ENCODE measurements around the gene ATAD1.

The ATAD1 gene

DNA sequence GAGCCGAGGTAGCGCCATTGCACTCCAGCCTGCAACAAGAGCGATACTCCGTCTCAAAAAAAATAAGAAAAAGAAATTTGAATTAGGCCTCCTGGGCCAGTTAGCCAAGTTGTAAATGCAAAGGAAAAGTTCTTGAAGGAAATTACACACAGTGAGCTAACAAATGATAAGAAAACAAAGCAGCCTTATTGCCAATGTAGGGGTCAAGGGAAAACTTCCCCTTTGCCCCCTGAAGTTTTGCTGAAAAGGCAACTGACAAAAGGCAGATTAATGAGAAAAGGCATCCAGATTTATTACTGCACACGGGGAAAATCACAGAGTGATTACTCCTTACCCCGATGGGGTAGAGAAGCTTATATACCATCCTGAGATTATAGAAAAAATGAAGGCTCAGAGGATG lies 88.1 kb downstream of the ATAD1 start:
- TF ChIP-seq POU2F2 (IDR thresholded peaks at IDR 0.05; ENCODE audit: low read depth, low read length) (no peak), SPI1 (IDR thresholded peaks at IDR 0.05; ENCODE audit: low read depth, low read length) (no peak), TAF1 (IDR thresholded peaks at IDR 0.05; ENCODE audit: low read depth, low read length) (no peak), PAX5 (IDR thresholded peaks at IDR 0.05; ENCODE audit: insufficient read depth, low read length, severe bottlenecking) (no peak), POLR2AphosphoS5 (IDR thresholded peaks at IDR 0.05; ENCODE audit: low read depth, low read length) (no peak), POLR2A (IDR thresholded peaks at IDR 0.05; ENCODE audit: low read depth, low read length) (no peak)
- DNase-seq (ENCODE audit: insufficient read length, low spot score) (no peak), FAIRE-seq (no peak)

DNA sequence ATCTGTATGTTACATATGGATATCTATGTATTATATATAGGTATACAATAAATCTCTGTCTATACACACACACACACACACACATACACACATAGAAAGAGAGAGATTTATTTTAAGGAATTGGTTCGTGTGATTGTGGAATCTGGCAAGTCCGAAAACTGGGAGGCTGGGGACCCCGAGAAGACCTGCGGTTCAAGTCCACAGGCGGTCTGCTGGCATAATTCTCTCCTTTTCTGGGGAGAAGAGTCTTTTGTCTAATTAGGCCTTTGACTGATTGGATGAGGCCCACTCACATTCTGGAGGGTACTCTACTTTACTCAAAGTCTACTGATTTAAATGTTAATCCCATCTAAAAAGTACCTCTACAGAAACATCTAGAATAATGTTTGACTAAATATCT lies 93.2 kb downstream of the ATAD1 start:
- FAIRE-seq (no peak), DNase-seq (ENCODE audit: insufficient read length, low spot score) (no peak)
- TF ChIP-seq SPI1 (IDR thresholded peaks at IDR 0.05; ENCODE audit: low read depth, low read length) (no peak), POLR2A (IDR thresholded peaks at IDR 0.05; ENCODE audit: low read depth, low read length) (no peak), PAX5 (IDR thresholded peaks at IDR 0.05; ENCODE audit: insufficient read depth, low read length, severe bottlenecking) (no peak)

DNA sequence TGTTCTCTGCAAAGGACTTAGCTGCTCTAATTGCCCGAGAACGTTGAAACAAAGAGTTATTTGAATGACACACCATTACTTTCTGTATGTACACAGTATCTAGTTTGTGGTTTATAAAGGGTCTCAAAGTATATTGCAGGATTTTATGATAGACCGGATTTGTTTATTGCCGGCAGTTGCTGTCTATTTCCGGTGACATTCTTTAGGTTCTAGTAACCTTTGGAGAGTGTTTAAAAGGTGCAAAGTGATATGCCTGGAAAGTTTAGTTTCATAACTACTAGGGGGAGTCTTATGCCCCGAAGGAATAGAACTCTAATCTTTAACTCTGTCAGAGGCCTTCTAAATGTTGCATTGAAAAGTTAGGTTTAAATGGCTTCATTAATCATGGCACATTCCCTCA lies 94.5 kb downstream of the ATAD1 start:
- FAIRE-seq (peak; percentile 13), DNase-seq (ENCODE audit: insufficient read length, low spot score) (no peak)
- TF ChIP-seq POLR2A (IDR thresholded peaks at IDR 0.05; ENCODE audit: low read depth, low read length) (no peak), PAX5 (IDR thresholded peaks at IDR 0.05; ENCODE audit: insufficient read depth, low read length, severe bottlenecking) (no peak), POU2F2 (IDR thresholded peaks at IDR 0.05; ENCODE audit: low read depth, low read length) (no peak), TAF1 (IDR thresholded peaks at IDR 0.05; ENCODE audit: low read depth, low read length) (no peak)

DNA sequence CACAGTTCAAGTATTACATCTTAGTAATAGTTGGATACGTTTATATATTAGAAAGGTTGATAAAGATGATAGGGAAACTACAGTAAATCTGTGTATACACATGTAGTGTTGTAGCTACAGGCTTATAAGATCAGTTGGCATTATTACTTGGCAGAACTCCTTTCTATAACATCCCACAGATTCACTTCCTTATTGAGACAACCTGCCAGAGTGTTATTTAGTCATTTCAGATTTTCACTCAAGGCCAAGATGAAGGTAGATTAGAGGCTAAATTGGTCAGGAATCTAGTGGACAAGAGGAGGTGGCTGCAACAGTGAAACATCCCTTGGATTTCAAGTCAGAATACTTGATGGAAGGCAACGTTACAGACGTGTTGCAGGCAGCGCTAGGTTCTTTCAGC lies 95.3 kb downstream of the ATAD1 start:
- DNase-seq (ENCODE audit: insufficient read length, low spot score) (no peak), FAIRE-seq (no peak)
- TF ChIP-seq PAX5 (IDR thresholded peaks at IDR 0.05; ENCODE audit: insufficient read depth, low read length, severe bottlenecking) (no peak), POU2F2 (IDR thresholded peaks at IDR 0.05; ENCODE audit: low read depth, low read length) (no peak), SPI1 (IDR thresholded peaks at IDR 0.05; ENCODE audit: low read depth, low read length) (peak; percentile 69)

DNA sequence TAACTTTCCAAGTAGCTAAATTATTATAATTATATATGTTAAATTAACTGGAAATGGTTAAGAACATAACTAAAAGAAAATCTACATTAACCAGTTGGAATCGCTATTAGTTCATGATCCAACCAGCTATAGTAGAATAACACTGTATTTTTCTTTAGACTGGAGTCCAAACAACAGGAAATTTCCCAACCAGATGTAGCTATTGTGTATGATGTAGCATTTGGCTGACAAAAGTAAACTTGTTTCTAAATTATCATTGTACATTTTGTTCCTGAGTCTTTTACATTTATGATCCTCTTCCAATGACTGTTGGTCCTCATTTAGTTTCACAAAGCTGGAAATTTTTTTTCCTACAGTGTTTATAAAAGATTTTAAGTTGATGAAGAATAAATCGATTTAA lies 96.2 kb downstream of the ATAD1 start:
- TF ChIP-seq POLR2A (IDR thresholded peaks at IDR 0.05; ENCODE audit: low read depth, low read length) (no peak), TAF1 (IDR thresholded peaks at IDR 0.05; ENCODE audit: low read depth, low read length) (no peak), POLR2AphosphoS5 (IDR thresholded peaks at IDR 0.05; ENCODE audit: low read depth, low read length) (no peak), SPI1 (IDR thresholded peaks at IDR 0.05; ENCODE audit: low read depth, low read length) (no peak), POU2F2 (IDR thresholded peaks at IDR 0.05; ENCODE audit: low read depth, low read length) (no peak), PAX5 (IDR thresholded peaks at IDR 0.05; ENCODE audit: insufficient read depth, low read length, severe bottlenecking) (no peak)
- FAIRE-seq: no peak
- no peak for DNase-seq (ENCODE audit: insufficient read length, low spot score)

DNA sequence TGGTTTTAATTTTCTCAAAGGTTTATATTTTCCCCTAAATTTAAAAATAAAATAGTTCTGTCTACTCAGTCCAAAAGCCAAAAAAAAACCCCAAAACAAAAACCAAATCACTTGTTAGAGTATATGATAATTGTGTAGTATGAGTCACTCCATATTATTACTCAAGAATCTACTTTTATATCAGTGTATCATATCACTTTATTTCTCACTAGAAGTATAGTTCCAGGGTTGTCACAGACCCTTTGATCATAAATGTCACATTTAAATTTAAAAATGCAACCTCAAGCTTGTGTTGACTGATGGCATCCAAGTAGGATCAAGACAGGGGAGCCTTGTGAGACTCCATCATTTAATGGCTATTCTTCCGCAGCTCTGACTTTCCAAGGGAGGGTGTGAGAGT lies 97.4 kb downstream of the ATAD1 start:
- DNase-seq (ENCODE audit: insufficient read length, low spot score) (no peak), FAIRE-seq (no peak)
- TF ChIP-seq POU2F2 (IDR thresholded peaks at IDR 0.05; ENCODE audit: low read depth, low read length) (no peak), POLR2A (IDR thresholded peaks at IDR 0.05; ENCODE audit: low read depth, low read length) (no peak), POLR2AphosphoS5 (IDR thresholded peaks at IDR 0.05; ENCODE audit: low read depth, low read length) (no peak), SPI1 (IDR thresholded peaks at IDR 0.05; ENCODE audit: low read depth, low read length) (no peak), TAF1 (IDR thresholded peaks at IDR 0.05; ENCODE audit: low read depth, low read length) (no peak), PAX5 (IDR thresholded peaks at IDR 0.05; ENCODE audit: insufficient read depth, low read length, severe bottlenecking) (no peak)

DNA sequence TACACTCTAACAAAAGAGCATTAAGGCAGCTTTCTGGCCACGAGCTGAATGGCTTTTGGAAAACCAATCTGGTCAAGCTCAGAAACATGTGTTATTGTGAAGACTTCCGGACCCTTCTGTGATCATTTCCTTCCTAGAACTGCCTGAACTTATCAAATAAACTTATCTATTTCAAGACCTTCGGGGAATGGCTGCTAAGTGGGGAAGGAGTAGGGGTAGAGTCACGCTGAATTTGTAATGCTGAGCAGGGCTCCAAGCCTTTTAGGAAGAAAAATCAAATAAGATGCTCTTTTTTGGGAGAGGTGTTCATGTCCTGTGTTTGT lies 101.7 kb downstream of the ATAD1 start:
- FAIRE-seq: no peak
- no peak for TF ChIP-seq POLR2A (IDR thresholded peaks at IDR 0.05; ENCODE audit: low read depth, low read length)
- no peak for TF ChIP-seq TAF1 (IDR thresholded peaks at IDR 0.05; ENCODE audit: low read depth, low read length)
- TF ChIP-seq PAX5 (IDR thresholded peaks at IDR 0.05; ENCODE audit: insufficient read depth, low read length, severe bottlenecking): no peak
- no peak for TF ChIP-seq POU2F2 (IDR thresholded peaks at IDR 0.05; ENCODE audit: low read depth, low read length)
- TF ChIP-seq POLR2AphosphoS5 (IDR thresholded peaks at IDR 0.05; ENCODE audit: low read depth, low read length): no peak
- no peak for TF ChIP-seq SPI1 (IDR thresholded peaks at IDR 0.05; ENCODE audit: low read depth, low read length)
- DNase-seq (ENCODE audit: insufficient read length, low spot score): no peak

DNA sequence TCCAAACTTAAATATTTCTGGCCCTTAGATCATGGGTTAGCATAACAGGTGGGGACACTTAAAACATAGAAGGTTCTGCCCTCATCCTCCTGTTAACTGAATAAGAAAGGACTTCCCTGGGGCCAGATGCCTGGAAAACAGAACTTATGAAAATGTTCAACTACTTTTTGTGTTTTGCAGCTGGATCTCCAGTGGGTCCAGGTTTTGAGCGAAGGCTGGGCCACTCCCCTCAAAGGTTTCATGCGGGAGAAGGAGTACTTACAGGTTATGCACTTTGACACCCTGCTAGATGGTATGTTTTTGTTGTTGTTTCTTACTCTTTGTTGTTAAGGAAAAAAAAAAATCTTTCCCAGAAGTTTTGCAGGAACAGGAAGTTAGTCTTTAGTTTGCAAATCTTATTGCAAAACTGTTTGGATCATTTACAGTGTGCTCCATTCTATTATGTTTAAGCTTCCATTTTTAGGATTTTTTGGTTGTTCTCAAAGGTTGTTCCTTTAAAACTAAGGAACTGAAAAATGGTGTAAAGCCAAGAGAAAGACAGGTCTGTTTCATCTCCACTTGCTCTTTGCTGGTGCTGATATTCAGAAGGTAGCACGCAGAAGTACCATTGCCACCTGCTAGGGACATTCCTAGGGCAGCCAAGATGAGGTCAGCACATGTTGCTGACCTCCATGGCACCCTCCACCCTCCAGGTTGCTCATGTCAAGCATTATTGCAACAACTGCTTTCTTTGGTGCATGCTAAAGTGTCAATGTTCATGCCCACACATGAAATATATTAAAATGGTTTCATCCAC lies 102.3 kb downstream of the ATAD1 start:
- DNase-seq (ENCODE audit: insufficient read length, low spot score): no peak
- TF ChIP-seq POLR2A (IDR thresholded peaks at IDR 0.05; ENCODE audit: low read depth, low read length) (no peak), TAF1 (IDR thresholded peaks at IDR 0.05; ENCODE audit: low read depth, low read length) (no peak), POU2F2 (IDR thresholded peaks at IDR 0.05; ENCODE audit: low read depth, low read length) (no peak), POLR2AphosphoS5 (IDR thresholded peaks at IDR 0.05; ENCODE audit: low read depth, low read length) (no peak), PAX5 (IDR thresholded peaks at IDR 0.05; ENCODE audit: insufficient read depth, low read length, severe bottlenecking) (no peak)
- peak; percentile 51 for FAIRE-seq

DNA sequence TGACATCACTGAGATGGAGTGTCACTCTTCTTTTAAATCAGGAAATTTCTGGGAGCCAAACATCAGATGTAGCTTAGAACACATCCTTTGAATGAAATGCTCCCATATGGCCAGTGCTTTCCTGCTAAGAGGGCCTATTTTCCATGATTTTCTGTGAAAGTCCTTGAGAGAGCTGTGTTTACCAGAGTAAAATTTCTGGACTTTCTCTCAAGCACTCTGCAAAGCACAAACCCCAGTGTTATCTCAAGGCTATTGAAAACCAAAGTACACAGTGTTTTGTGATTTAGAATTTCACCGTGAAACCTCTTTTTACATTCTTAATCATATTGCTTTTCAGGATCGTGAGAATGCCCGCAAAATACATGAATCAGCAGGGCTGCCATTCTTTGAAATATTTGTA lies 104.3 kb downstream of the ATAD1 start:
- FAIRE-seq: no peak
- TF ChIP-seq SPI1 (IDR thresholded peaks at IDR 0.05; ENCODE audit: low read depth, low read length) (no peak), TAF1 (IDR thresholded peaks at IDR 0.05; ENCODE audit: low read depth, low read length) (no peak), PAX5 (IDR thresholded peaks at IDR 0.05; ENCODE audit: insufficient read depth, low read length, severe bottlenecking) (no peak)
- DNase-seq (ENCODE audit: insufficient read length, low spot score): no peak

DNA sequence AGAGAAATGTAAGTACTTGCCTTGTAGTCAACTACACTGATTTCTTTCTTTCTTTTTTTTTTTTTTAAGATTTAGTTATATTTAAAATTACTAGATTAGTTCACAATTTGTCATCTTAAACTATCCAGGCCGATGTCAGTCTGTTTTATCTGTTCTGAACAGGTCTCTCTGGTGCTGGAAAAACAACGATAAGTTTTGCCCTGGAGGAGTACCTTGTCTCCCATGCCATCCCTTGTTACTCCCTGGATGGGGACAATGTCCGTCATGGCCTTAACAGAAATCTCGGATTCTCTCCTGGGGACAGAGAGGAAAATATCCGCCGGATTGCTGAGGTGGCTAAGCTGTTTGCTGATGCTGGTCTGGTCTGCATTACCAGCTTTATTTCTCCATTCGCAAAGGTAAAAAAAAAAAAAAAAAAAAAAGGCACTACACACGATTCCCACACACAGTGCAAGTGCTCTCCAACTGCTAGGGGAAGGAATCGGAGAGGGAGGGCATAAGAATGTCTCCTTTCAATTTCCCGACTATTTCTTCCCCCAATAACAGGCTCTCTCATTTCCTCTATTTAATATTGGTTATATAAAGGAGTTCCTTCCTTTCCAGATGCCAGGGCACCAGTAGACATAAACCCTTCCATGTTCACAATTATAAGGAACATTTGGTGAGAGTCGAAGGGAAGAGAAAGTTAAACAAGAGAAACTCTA lies 105.0 kb downstream of the ATAD1 start:
- DNase-seq (ENCODE audit: insufficient read length, low spot score) (no peak), FAIRE-seq (no peak)
- no peak for TF ChIP-seq TAF1 (IDR thresholded peaks at IDR 0.05; ENCODE audit: low read depth, low read length)

All from GM12891 (cell line).